HG03108 (cell line): ENCODE data around the gene BCAN.

Experiments
- ATAC-seq: cut with Tn5 transposase; IDR thresholded peaks from one replicate; pipeline ENCODE4 v1.9.1; 2021; ENCODE audit warnings: moderate library complexity; ENCODE audit not compliant: unreplicated experiment

The BCAN gene

GRCh38 chr1:156659988-156660751 lies 18.3 kb downstream of the BCAN start:
- ATAC-seq: peak; percentile 49

GRCh38 chr1:156660752-156661112 lies 18.8 kb downstream of the BCAN start:
- ATAC-seq: no peak

- no peak for ATAC-seq
These were observed 20.3 kb downstream of the BCAN start for GRCh38 chr1:156662005-156662799.

- no peak for ATAC-seq
These were observed 20.8 kb downstream of the BCAN start for GRCh38 chr1:156662800-156663055.

GRCh38 chr1:156663178-156663577 lies 21.3 kb downstream of the BCAN start:
- no peak for ATAC-seq

GRCh38 chr1:156664046-156664766 lies 22.3 kb downstream of the BCAN start:
- no peak for ATAC-seq

- ATAC-seq: no peak
These were observed 23.0 kb downstream of the BCAN start for GRCh38 chr1:156664767-156665411.

GRCh38 chr1:156665539-156665938 lies 23.6 kb downstream of the BCAN start:
- ATAC-seq: no peak

GRCh38 chr1:156666862-156667609 lies 25.1 kb downstream of the BCAN start:
- no peak for ATAC-seq

- ATAC-seq: no peak
These were observed 25.7 kb downstream of the BCAN start for GRCh38 chr1:156667610-156667967.

GRCh38 chr1:156667968-156668709 lies 26.2 kb downstream of the BCAN start:
- ATAC-seq: no peak

- no peak for ATAC-seq
These were observed 27.1 kb downstream of the BCAN start for GRCh38 chr1:156668801-156669637.

GRCh38 chr1:156669794-156670193 lies 27.9 kb downstream of the BCAN start:
- no peak for ATAC-seq

GRCh38 chr1:156670359-156670758 lies 28.4 kb downstream of the BCAN start:
- ATAC-seq: no peak

GRCh38 chr1:156670791-156671190 lies 28.9 kb downstream of the BCAN start:
- ATAC-seq: no peak

- ATAC-seq: no peak
These were observed 29.9 kb downstream of the BCAN start for GRCh38 chr1:156671804-156672203.

- ATAC-seq: no peak
These were observed 31.6 kb downstream of the BCAN start for GRCh38 chr1:156673387-156674121.
